ENCODE results near the gene ATG7.
"Not testable (repeated sequence)": the region's sequence is repeated elsewhere in the genome, so short reads cannot be mapped to it uniquely, and the experiment has no call there.

The ATG7 gene

DNA sequence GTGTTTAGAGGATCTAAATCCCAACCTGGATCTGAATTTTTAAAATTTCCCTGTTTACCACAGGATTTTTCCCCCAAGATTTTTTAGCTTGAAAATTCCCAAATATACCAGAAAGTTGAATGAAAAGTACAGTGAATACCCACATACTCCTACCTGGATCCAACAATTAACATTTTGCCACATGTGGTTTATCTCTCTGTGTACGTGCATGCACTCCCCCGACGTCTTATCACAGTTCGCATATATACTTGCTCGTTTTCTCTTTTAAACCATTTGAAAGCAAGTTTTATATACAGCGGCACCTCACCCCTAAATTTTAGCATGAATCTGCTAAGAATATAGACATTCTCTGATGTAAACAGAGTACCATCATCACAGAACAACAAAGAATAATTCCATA, 165.3 kb downstream of the ATG7 start:
- no peak for DNase-seq

GRCh38 chr3:11438646-11439045, 166.4 kb downstream of the ATG7 start:
- no peak for DNase-seq

GRCh38 chr3:11441346-11441745, 169.1 kb downstream of the ATG7 start:
- not testable (repeated sequence) for DNase-seq

DNA sequence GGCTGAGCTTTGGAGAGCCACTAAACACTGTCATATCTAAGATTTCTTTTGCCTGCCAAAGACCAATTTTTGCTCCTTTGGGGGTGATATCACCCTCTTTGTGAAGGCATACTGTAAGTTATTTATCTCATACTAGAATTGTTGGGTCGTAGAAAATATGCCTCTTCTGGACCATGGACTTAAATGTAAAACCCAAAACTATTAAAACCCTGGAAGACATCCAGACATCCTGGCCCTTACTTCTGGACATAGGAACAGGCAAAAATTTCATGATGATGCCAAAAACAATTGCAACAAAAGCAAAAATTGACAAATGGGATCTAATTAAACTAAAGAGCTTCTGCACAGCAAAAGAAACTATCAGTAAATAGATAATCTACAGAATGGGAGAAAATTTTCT, 172.2 kb downstream of the ATG7 start:
- no peak for DNase-seq

- not testable (repeated sequence) for DNase-seq
Measured at GRCh38 chr3:11445193-11445592, 173.0 kb downstream of the ATG7 start.

DNA sequence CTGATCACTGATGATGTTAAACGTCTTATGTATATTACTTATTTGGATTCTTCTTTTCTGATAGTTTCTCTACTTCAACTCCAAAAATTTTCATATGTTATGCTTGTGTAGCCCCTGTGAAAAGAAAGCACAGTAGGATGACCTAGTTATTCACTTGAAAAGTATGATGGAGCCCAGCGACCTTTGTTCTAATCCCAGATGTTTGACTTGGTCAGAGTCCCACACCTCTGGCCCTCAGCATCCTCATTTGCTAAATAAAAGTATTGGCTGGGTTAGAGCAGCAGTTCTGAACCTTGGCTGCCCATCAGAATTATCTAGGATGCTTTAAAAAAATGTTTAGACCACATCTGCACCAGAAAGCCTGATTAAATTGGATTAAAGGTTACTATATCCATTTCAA, 173.7 kb downstream of the ATG7 start:
- DNase-seq, result no peak

DNA sequence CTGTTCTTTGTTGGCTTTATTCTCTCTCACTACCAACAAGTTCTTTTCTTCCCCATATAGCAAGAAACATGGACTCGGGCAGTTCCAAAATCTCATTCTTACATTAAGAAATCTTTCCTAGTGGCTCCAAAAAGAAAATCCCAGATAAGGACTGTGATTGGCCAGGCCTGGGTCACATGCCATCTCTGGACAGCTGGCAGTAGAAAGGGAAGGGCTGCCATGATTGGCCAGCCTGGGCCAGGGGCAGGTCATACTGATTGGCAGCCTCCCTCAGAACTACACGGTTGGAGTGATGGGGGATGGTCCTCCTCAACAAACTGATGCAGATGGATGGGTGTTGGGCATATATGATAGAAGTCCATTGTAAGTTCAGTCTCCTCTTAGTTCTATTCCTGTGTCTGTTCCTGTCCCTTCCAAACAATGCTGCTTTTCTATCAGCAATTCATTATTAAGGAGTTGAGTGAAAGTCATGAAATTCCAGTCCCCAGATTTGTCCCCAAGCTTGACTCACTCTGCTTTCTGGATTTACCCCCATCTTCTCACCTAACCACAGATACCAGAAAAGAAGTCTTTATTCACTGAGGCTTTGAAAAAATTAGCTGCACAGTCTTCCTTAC, 175.5 kb downstream of the ATG7 start:
- DNase-seq, result no peak

GRCh38 chr3:11450015-11450414, 177.8 kb downstream of the ATG7 start:
- no peak for DNase-seq

- no peak for DNase-seq
Measured at GRCh38 chr3:11452312-11452711, 180.1 kb downstream of the ATG7 start.

DNA sequence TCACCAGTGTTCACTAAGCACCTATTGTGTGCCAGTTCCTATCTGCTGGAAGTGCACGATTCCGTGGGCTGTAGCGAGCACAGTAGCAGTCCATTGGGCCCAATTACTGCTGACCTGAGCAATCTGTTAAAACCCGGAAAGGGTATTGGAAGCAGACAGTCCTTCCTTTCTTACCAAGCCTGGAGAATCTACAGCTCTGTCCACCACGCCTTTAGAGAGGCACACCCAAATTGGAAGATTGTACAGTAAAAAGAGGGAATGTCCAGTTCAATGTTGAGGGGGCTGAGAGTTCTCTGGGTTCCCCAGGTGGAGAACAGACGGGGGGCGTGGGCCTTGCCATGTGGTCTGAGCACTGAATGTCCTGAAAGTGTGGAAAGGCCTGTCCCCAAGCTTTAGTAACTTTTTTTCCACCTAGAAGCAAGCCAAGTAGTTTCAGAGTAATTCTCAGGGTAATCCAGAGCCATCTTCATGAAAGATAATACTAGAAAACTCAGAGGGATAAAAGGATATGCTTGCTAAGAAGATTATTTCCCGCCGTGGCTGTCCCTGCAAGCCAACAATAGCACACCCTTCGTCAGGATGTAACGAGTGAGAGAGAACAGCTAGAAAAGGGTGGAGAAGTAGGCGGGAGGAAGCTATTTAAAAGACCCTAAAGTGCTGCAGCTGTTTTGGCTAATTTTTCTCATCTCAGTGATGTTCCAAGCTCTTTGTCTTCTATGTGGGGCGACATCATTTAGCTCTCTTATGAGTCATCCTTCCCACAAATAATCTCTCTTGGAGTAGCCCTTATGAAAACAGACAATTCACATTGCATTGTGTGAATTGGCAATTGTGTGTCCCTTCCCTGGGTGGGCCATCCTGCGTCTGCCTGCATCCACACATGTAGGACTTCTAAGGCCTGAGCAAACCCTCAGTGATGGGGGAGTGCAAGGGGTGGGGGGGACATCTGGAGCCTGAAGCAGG, 181.0 kb downstream of the ATG7 start:
- no peak for DNase-seq

DNA sequence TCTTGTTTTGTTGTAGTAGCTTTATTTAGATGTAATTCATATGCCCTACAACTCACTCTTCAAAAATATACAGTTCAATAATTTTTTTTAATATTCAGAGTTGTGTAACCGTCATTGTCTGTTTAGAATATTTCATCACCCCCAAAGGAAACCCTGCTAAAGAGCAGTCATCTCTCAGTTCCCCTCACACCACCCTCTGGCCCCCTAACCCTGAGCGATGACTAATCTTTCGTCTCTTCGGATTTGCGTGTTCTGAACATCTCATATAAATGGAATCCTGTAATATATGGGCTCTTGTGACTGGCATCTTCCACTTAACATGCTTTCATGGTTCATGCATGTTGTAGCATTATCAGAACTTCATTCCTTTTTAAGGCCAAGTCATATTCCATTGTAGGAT, 183.8 kb downstream of the ATG7 start:
- no peak for DNase-seq

DNA sequence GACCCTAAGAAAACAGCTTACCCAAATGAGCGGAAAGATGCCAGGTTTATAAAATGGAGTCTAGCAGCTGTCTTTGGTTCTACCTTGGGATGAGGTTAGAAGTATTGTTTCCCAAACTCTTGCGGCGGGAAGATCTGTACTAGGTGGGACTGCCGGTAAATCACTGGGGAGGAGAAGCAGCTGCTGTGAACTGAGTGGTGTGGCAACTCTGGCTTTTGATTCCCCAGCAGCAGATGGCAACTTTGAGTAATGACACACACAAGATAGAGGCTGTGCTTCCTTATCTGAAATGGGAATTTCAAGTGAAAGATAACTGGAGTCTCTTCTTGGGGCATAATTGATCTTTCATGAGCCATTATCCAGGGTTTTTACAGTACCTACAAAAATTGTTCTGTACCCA, 184.9 kb downstream of the ATG7 start:
- no peak for DNase-seq

DNA sequence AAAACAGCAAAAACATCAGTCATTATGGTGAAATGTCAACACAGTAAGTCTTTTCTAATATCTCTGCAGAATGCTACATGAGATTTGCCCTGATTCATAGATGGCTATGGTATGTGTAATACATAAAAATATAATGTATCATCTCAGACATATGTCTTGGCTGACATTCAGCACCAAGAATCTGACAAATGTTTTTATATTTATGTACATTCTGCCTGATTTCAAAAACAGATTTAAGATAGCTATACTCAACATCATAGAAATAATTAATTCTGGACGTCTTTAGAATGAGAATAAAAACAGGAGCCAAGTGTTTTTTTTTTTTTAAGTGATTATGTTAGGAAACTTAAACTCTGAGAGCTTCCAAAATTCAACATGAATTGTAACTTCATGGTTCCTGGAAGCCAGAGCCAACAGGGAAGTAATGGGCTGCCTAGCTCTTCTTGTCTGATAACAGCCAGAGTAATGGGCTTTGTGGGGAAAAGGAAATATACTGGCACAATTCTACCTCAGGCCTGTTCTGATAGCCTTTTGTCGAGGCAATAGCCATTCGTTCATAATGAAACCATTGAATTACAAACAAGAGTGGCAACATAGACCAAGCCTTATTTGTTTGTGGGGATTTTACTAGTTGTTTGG, 187.1 kb downstream of the ATG7 start:
- DNase-seq, result no peak

- DNase-seq, result no peak
Measured at GRCh38 chr3:11461226-11461625, 189.0 kb downstream of the ATG7 start.

DNA sequence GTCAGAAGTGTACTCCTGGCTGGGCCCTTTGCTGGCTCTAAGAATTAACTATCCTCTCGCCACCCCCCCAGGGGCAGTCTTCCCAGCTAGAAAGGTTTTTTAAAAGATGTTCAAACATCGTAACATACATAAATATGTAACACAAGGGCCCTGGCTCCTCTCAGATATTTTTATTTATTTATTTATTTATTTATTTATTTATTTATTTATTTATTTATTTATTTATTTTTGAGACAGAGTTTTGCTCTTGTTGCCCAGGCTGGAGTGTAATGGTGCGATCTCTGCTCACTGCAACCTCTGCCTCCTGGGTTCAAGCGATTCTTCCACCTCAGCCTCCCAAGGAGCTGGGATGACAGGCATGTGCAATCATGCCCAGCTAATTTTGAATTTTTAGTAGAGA, 190.5 kb downstream of the ATG7 start:
- not testable (repeated sequence) for DNase-seq

GRCh38 chr3:11463591-11463990, 191.4 kb downstream of the ATG7 start:
- no peak for DNase-seq

DNA sequence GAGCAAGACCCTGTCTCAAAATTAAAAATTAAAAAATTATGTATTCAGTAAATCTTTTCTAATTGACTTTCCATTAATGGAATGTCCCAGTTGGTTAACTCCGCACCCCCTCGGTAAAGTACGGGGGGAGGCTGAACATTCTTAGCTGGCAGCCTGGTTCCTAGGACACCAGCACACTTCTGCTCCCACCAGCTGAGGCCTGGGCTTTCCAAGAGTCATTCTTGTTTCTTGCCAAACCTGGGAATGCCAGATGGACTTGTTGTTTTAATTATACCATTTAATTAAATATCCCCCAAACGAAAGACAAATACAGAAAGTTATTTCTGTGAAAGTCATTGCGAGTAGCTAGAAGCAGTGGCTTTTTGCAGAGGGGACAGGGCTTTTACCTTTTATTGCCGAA, 192.2 kb downstream of the ATG7 start:
- DNase-seq, result peak; percentile 49

DNA sequence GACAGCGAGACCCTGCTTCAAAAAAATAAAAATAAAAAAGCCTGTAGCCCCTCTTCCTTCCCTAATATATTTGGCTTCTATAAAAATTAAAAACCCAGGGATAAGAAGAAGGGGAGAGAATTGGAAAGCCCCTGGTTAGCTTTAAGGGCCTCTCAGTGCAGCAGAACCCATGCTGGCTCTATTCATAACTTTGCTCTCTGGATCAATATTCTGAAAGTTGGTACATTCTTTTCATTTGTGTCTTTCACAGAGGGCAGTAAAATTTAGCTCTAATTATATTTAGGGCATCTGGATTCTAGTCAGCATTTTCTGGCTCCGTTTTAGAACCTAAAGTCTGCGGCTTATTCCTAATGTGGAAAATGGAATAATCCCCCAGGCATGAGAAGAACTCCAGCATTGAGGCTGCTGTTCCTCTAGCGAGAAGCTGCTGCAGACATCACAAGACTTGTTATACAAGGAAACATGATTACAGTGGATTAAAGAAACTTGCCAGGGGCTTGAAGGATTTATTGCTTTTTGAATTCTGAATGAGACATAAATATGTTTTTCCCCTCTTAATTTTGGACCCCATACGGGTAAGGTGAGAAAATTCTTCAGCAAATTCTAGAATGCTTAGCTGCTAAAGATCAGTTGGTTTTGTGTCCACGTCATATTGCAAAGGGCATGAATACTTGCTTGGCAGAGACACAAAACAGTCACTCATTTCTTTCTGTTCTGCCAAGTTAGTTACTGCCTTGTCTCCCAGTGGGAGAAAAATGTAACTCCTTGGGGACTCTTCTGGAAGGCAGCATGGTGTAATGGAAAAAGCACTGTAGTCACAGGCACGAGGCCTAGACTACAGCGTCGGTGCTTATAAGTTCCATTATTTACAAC, 193.8 kb downstream of the ATG7 start:
- peak; percentile 60 for DNase-seq

DNA sequence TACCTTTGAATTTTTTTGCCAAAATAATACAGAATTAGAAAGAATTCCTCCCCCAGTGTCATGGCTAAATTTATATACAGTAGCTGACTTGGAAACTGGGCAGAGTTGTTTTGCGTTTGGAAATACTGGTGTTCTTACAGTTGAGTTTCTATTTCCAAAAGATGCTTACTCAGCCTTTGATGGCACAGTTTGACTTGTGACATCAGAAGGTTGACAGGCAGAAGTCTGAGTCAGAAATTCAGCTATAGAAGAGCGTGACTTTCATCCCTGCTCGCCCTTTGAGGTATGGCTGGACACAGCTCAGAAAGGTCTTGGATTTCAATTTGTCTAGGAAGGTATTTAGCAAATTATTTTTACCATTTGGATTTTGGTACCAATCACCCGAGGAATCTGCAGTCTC, 195.7 kb downstream of the ATG7 start:
- no peak for DNase-seq

GRCh38 chr3:11470031-11470853, 198.0 kb downstream of the ATG7 start:
- no peak for DNase-seq

DNA sequence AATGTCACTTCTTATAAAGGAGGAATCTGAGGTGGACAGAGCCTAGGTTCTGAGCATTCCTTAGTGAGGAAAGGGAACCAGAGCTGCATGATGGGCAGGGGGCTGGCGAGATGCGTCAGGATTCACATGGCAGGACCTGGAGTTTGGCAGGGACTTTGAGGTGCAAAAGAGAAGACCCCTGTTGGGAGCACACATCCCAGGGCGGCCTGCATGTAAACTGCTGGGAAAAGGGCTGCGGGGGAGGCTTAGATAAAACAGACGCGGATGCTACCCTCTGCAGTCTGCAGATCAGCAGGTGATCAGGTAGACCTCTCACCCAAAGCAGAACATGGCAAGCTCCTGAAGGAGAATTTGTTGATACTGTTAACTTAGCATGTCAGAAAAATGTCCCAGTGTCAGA, 203.1 kb downstream of the ATG7 start:
- no peak for DNase-seq

- no peak for DNase-seq
Measured at GRCh38 chr3:11476735-11477144, 204.5 kb downstream of the ATG7 start.

Data from NCI-H446 treated with DMSO at 0.1 percent for 48 hours (cell line).